ENCODE data around the gene PRKCH. TPM values are rescaled to one million over a fixed set of nuclear protein-coding genes. Genes with fewer than 3 reads are reported as not detected.

Gene PRKCH
- total RNA-seq, 4 donors from 2014 or later: 17.9 to 28.7 (median 25.0) TPM

GRCh38 chr14:61545726-61546455 is 224.5 kb downstream of the PRKCH start:
- no peak overlapping the region for H3K4me3 ChIP-seq
- H3K36me3 ChIP-seq: peaks cover 0 to 6% of the 10 kb centered on the region in 2 donors
- TF ChIP-seq POLR2AphosphoS5 (IDR thresholded peaks at IDR 0.05) (peak; percentile 69), POLR2A (IDR thresholded peaks at IDR 0.05) (no peak)
- H3K27me3 ChIP-seq: no peaks in the 10 kb centered on the region
- peak overlapping the region in 3 of 4 donors; percentile 82 to 91 (median 85) for H3K27ac ChIP-seq
- ATAC-seq: no peak
- H3K4me1 ChIP-seq: peaks cover 16 to 64% (median 36%) of the 10 kb centered on the region in 3 donors
- H3K9me3 ChIP-seq: no peaks in the 10 kb centered on the region
- WGBS, 2 donors (ENCODE audit: low coverage in 1 of 2): 67 to 80% methylated on average over 5 to 7 of the region's 7 CpGs

- H3K9me3 ChIP-seq: no peaks in the 10 kb centered on the region
- WGBS, 2 donors (ENCODE audit: low coverage in 1 of 2): 63 to 68% methylated on average over 1 to 14 of the region's 14 CpGs
- no peaks in the 10 kb centered on the region for H3K27me3 ChIP-seq
- ATAC-seq: no peak
- H3K36me3 ChIP-seq: peaks cover 0 to 6% of the 10 kb centered on the region in 2 donors
- peaks cover 14 to 56% (median 35%) of the 10 kb centered on the region in 3 donors for H3K4me1 ChIP-seq
- H3K27ac ChIP-seq: peak overlapping the region in 2 of 4 donors; percentile 11 to 26
- TF ChIP-seq POLR2AphosphoS5 (IDR thresholded peaks at IDR 0.05) (peak; percentile 34), EP300 (IDR thresholded peaks at IDR 0.05) (no peak)
- no peak overlapping the region for H3K4me3 ChIP-seq
Measured at GRCh38 chr14:61547186-61548069, 226.0 kb downstream of the PRKCH start.

GRCh38 chr14:61549425-61549824 is 228.0 kb downstream of the PRKCH start:
- H3K27me3 ChIP-seq: no peaks in the 10 kb centered on the region
- H3K27ac ChIP-seq: no peak overlapping the region
- ATAC-seq: no peak
- peaks cover 0 to 6% of the 10 kb centered on the region in 2 donors for H3K36me3 ChIP-seq
- WGBS, 2 donors (ENCODE audit: low coverage in 1 of 2): 65 to 76% methylated on average over 2 of the region's 2 CpGs
- no peak overlapping the region for H3K4me3 ChIP-seq
- TF ChIP-seq CTCF (IDR thresholded peaks at IDR 0.05): no peak
- TF ChIP-seq EP300 (IDR thresholded peaks at IDR 0.05): no peak
- TF ChIP-seq POLR2AphosphoS5 (IDR thresholded peaks at IDR 0.05): no peak
- TF ChIP-seq POLR2A (IDR thresholded peaks at IDR 0.05): no peak
- peaks cover under 1 to 53% (median 18%) of the 10 kb centered on the region in 3 donors for H3K4me1 ChIP-seq
- no peaks in the 10 kb centered on the region for H3K9me3 ChIP-seq

- no peak for TF ChIP-seq EP300 (IDR thresholded peaks at IDR 0.05)
- TF ChIP-seq POLR2AphosphoS5 (IDR thresholded peaks at IDR 0.05): no peak
- TF ChIP-seq POLR2A (IDR thresholded peaks at IDR 0.05): no peak
- TF ChIP-seq CTCF (IDR thresholded peaks at IDR 0.05): no peak
- H3K27me3 ChIP-seq: no peaks in the 10 kb centered on the region
- WGBS, 2 donors (ENCODE audit: low coverage in 1 of 2): 81 to 100% methylated on average over 1 to 3 of the region's 3 CpGs
- no peak overlapping the region for H3K4me3 ChIP-seq
- no peak for ATAC-seq
- peaks cover 0 to 34% (median 3%) of the 10 kb centered on the region in 3 donors for H3K4me1 ChIP-seq
- peaks cover 0 to 6% of the 10 kb centered on the region in 2 donors for H3K36me3 ChIP-seq
- no peaks in the 10 kb centered on the region for H3K9me3 ChIP-seq
- H3K27ac ChIP-seq: no peak overlapping the region
Measured at GRCh38 chr14:61551384-61551783, 230.0 kb downstream of the PRKCH start.

GRCh38 chr14:61552241-61552640 is 230.9 kb downstream of the PRKCH start:
- no peak for TF ChIP-seq CTCF (IDR thresholded peaks at IDR 0.05)
- peak overlapping the region in 2 of 4 donors; percentile 61 to 62 for H3K27ac ChIP-seq
- 63 to 96% methylated on average over 2 of the region's 4 CpGs for WGBS, 2 donors (ENCODE audit: low coverage in 1 of 2)
- H3K36me3 ChIP-seq: peaks cover 0 to 6% of the 10 kb centered on the region in 2 donors
- H3K27me3 ChIP-seq: no peaks in the 10 kb centered on the region
- ATAC-seq: no peak
- H3K4me3 ChIP-seq: no peak overlapping the region
- no peaks in the 10 kb centered on the region for H3K9me3 ChIP-seq
- H3K4me1 ChIP-seq: peaks cover 0 to 26% (median 3%) of the 10 kb centered on the region in 3 donors
